ENCODE data around the gene DUSP6.

DUSP6 gene

GRCh38 chr12:89350630-89351488, 1.4 kb downstream of the DUSP6 start:
- Histone ChIP-seq H4K20me1 (peaks cover 27 to 43% (median 40%) of the 10 kb centered on the region in 11 experiments; a peak in 21 of 22 replicates), H3K27me3 (no peaks in the 10 kb centered on the region), H3K4me1 (peaks cover 22 to 64% (median 31%) of the 10 kb centered on the region in 10 experiments), H3K27ac (peak overlapping the region; percentile 97 to 99 (median 98)), H3K4me2 (peak overlapping the region in 10 of 11 experiments; percentile 79 to 97 (median 93); a peak in 15 of 22 replicates), H3K36me3 (peaks cover 35 to 52% (median 43%) of the 10 kb centered on the region in 11 experiments), H3K4me3 (peak overlapping the region; percentile 80 to 99 (median 96)), H3K9ac (peak overlapping the region; percentile 92 to 100 (median 99)), H3K9me3 (replicated peaks in 1 of 11) (peaks cover 0 to 18% (median 5%) of the 10 kb centered on the region in 11 experiments; a peak in 6 of 22 replicates)
- no peak for TF ChIP-seq Cebpa-rat (IDR thresholded peaks at IDR 0.05)

- peaks cover 27 to 43% (median 40%) of the 10 kb centered on the region in 11 experiments; a peak in 21 of 22 replicates for H4K20me1 ChIP-seq
- peak overlapping the region in 10 of 11 experiments; percentile 79 to 97 (median 93); a peak in 15 of 22 replicates for H3K4me2 ChIP-seq
- peak overlapping the region; percentile 80 to 99 (median 96) for H3K4me3 ChIP-seq
- no peak for TF ChIP-seq Cebpa-rat (IDR thresholded peaks at IDR 0.05)
- H3K36me3 ChIP-seq, result peaks cover 35 to 52% (median 43%) of the 10 kb centered on the region in 11 experiments
- peak overlapping the region; percentile 92 to 100 (median 99) for H3K9ac ChIP-seq
- peak overlapping the region; percentile 97 to 99 (median 98) for H3K27ac ChIP-seq
- peaks cover 22 to 64% (median 31%) of the 10 kb centered on the region in 10 experiments for H3K4me1 ChIP-seq
- peaks cover 0 to 18% (median 5%) of the 10 kb centered on the region in 11 experiments; a peak in 6 of 22 replicates for H3K9me3 ChIP-seq (replicated peaks in 1 of 11)
- no peaks in the 10 kb centered on the region for H3K27me3 ChIP-seq
Observed at GRCh38 chr12:89350260-89350629, 2.1 kb downstream of the DUSP6 start.

- peak overlapping the region; percentile 97 to 99 (median 98) for H3K27ac ChIP-seq
- H3K4me1 ChIP-seq, result peaks cover 22 to 64% (median 31%) of the 10 kb centered on the region in 10 experiments
- peak overlapping the region; percentile 92 to 100 (median 99) for H3K9ac ChIP-seq
- H3K9me3 ChIP-seq (replicated peaks in 1 of 11), result peaks cover 0 to 18% (median 5%) of the 10 kb centered on the region in 11 experiments; a peak in 6 of 22 replicates
- peak overlapping the region; percentile 80 to 99 (median 96) for H3K4me3 ChIP-seq
- H3K36me3 ChIP-seq, result peaks cover 35 to 52% (median 43%) of the 10 kb centered on the region in 11 experiments
- H3K27me3 ChIP-seq, result no peaks in the 10 kb centered on the region
- H3K4me2 ChIP-seq, result peak overlapping the region; percentile 79 to 97 (median 93); a peak in 21 of 22 replicates
- H4K20me1 ChIP-seq, result peaks cover 27 to 43% (median 40%) of the 10 kb centered on the region in 11 experiments; a peak in 21 of 22 replicates
- TF ChIP-seq Cebpa-rat (IDR thresholded peaks at IDR 0.05), result no peak
Observed at GRCh38 chr12:89349814-89350213, 2.5 kb downstream of the DUSP6 start.

GRCh38 chr12:89348894-89349699, 3.2 kb downstream of the DUSP6 start:
- H3K9ac ChIP-seq, result peak overlapping the region; percentile 92 to 100 (median 99)
- peak overlapping the region; percentile 97 to 99 (median 98) for H3K27ac ChIP-seq
- no peak for TF ChIP-seq Cebpa-rat (IDR thresholded peaks at IDR 0.05)
- peaks cover 0 to 18% (median 5%) of the 10 kb centered on the region in 11 experiments; a peak in 6 of 22 replicates for H3K9me3 ChIP-seq (replicated peaks in 1 of 11)
- peaks cover 27 to 43% (median 40%) of the 10 kb centered on the region in 11 experiments; a peak in 21 of 22 replicates for H4K20me1 ChIP-seq
- H3K27me3 ChIP-seq, result no peaks in the 10 kb centered on the region
- peak overlapping the region; percentile 79 to 97 (median 93) for H3K4me2 ChIP-seq
- H3K4me3 ChIP-seq, result peak overlapping the region; percentile 80 to 99 (median 96)
- peaks cover 29 to 64% (median 37%) of the 10 kb centered on the region in 10 experiments for H3K4me1 ChIP-seq
- H3K36me3 ChIP-seq, result peaks cover 35 to 52% (median 43%) of the 10 kb centered on the region in 11 experiments

GRCh38 chr12:89347325-89347829, 4.9 kb downstream of the DUSP6 start:
- peaks cover 35 to 52% (median 43%) of the 10 kb centered on the region in 11 experiments for H3K36me3 ChIP-seq
- peak overlapping the region; percentile 70 to 100 (median 99) for H3K9ac ChIP-seq
- TF ChIP-seq Cebpa-rat (IDR thresholded peaks at IDR 0.05), result no peak
- H3K4me2 ChIP-seq, result peak overlapping the region; percentile 79 to 97 (median 93)
- H3K27me3 ChIP-seq, result no peaks in the 10 kb centered on the region
- peaks cover 44 to 70% (median 53%) of the 10 kb centered on the region in 10 experiments for H3K4me1 ChIP-seq
- peaks cover 27 to 43% (median 40%) of the 10 kb centered on the region in 11 experiments; a peak in 21 of 22 replicates for H4K20me1 ChIP-seq
- H3K4me3 ChIP-seq, result peak overlapping the region; percentile 80 to 99 (median 96)
- H3K9me3 ChIP-seq (replicated peaks in 1 of 11), result peaks cover 0 to 18% (median 5%) of the 10 kb centered on the region in 11 experiments; a peak in 7 of 22 replicates
- H3K27ac ChIP-seq, result peak overlapping the region; percentile 75 to 99 (median 98)

- peak in 8 of 11 experiments; percentile 37 to 74 (median 48); a peak in 9 of 22 replicates for TF ChIP-seq Cebpa-rat (IDR thresholded peaks at IDR 0.05)
- Histone ChIP-seq H3K36me3 (peaks cover 35 to 51% (median 43%) of the 10 kb centered on the region in 11 experiments), H3K4me3 (peak overlapping the region; percentile 80 to 99 (median 96)), H3K27ac (peak overlapping the region; percentile 75 to 99 (median 98)), H4K20me1 (peaks cover 23 to 39% (median 38%) of the 10 kb centered on the region in 11 experiments; a peak in 21 of 22 replicates), H3K9me3 (replicated peaks in 1 of 11) (peaks cover 0 to 18% (median 5%) of the 10 kb centered on the region in 11 experiments; a peak in 7 of 22 replicates), H3K4me2 (peak overlapping the region; percentile 79 to 97 (median 93)), H3K9ac (peak overlapping the region; percentile 70 to 100 (median 99)), H3K27me3 (no peaks in the 10 kb centered on the region), H3K4me1 (peaks cover 44 to 70% (median 53%) of the 10 kb centered on the region in 10 experiments)
Observed at GRCh38 chr12:89346741-89347324, 5.5 kb downstream of the DUSP6 start.

- peak overlapping the region; percentile 79 to 97 (median 93) for H3K4me2 ChIP-seq
- peak overlapping the region; percentile 70 to 100 (median 99) for H3K9ac ChIP-seq
- no peak for TF ChIP-seq Cebpa-rat (IDR thresholded peaks at IDR 0.05)
- peaks cover 0 to 18% (median 5%) of the 10 kb centered on the region in 11 experiments; a peak in 7 of 22 replicates for H3K9me3 ChIP-seq (replicated peaks in 1 of 11)
- peaks cover 16 to 32% (median 30%) of the 10 kb centered on the region in 11 experiments; a peak in 20 of 22 replicates for H4K20me1 ChIP-seq
- peak overlapping the region; percentile 80 to 99 (median 96); a peak in 17 of 20 replicates for H3K4me3 ChIP-seq
- H3K27ac ChIP-seq, result peak overlapping the region; percentile 75 to 99 (median 98)
- peaks cover 35 to 43% (median 41%) of the 10 kb centered on the region in 11 experiments for H3K36me3 ChIP-seq
- peaks cover 47 to 70% (median 54%) of the 10 kb centered on the region in 10 experiments for H3K4me1 ChIP-seq
- H3K27me3 ChIP-seq, result no peaks in the 10 kb centered on the region
Observed at GRCh38 chr12:89345830-89346740, 6.2 kb downstream of the DUSP6 start.
